Hepatocyte (in vitro differentiated cells): Measurements from ENCODE around the gene JMJD7. TPM values are rescaled to one million over a fixed set of nuclear protein-coding genes. Genes with fewer than 3 reads are reported as not detected.

Experiments
- DNase-seq: peaks from one replicate; pipeline ENCODE4 v3.0.0-alpha.2; 2016; ENCODE audit warnings: low spot score
- H2AFZ ChIP-seq: fragments of 200-600 bp; sonication (generic); 2 replicates; pipeline ENCODE4 v1.6.0; 2016; ENCODE audit warnings: antibody characterized with exemption, mild to moderate bottlenecking
- H3K27ac ChIP-seq: fragments of 200-600 bp; sonication (generic); 2 replicates; pipeline ENCODE4 v1.5.1; 2016; ENCODE audit warnings: mild to moderate bottlenecking
- H3K27me3 ChIP-seq: fragments of 200-600 bp; sonication (generic); 2 replicates; pipeline ENCODE4 v1.6.1; 2016
- H3K36me3 ChIP-seq: fragments of 200-600 bp; sonication (generic); replicated peaks from 2 replicates; pipeline ENCODE4 v1.5.1; 2016; ENCODE audit warnings: low read depth; ENCODE audit not compliant: insufficient read depth
- H3K4me1 ChIP-seq: fragments of 200-600 bp; sonication (generic); 2 replicates; pipeline ENCODE4 v1.5.1; 2016; ENCODE audit warnings: mild to moderate bottlenecking, moderate library complexity; ENCODE audit not compliant: insufficient read depth
- H3K4me2 ChIP-seq: fragments of 200-600 bp; sonication (generic); 2 replicates; pipeline ENCODE4 v1.6.0; 2016
- H3K4me3 ChIP-seq: fragments of 200-600 bp; sonication (generic); 2 replicates; pipeline ENCODE4 v1.5.1; 2016; ENCODE audit warnings: mild to moderate bottlenecking
- H3K79me2 ChIP-seq: fragments of 200-600 bp; sonication (generic); 2 replicates; pipeline ENCODE4 v1.6.0; 2017; ENCODE audit warnings: mild to moderate bottlenecking
- H3K9me2 ChIP-seq: fragments of 200-600 bp; sonication (generic); replicated peaks from 2 replicates; pipeline ENCODE4 v1.6.0; 2017; ENCODE audit warnings: mild to moderate bottlenecking; ENCODE audit not compliant: insufficient read depth
- H3K9me3 ChIP-seq: fragments of 200-600 bp; sonication (generic); 2 replicates; pipeline ENCODE4 v1.5.1; 2016; ENCODE audit warnings: low read depth, mild to moderate bottlenecking
- H4K20me1 ChIP-seq: fragments of 200-600 bp; sonication (generic); 2 replicates; pipeline ENCODE4 v1.6.0; 2016; ENCODE audit warnings: mild to moderate bottlenecking; ENCODE audit not compliant: insufficient read depth, poor library complexity, severe bottlenecking
- EZH2 ChIP-seq: fragments of 200-600 bp; sonication (generic); IDR thresholded peaks from 2 replicates; pipeline ENCODE4 v1.6.1; 2016; ENCODE audit warnings: antibody characterized with exemption, mild to moderate bottlenecking, borderline replicate concordance
- EZH2phosphoT487 ChIP-seq: fragments of 200-600 bp; sonication (generic); IDR thresholded peaks from one replicate; pipeline ENCODE4 v1.6.1; 2018; ENCODE audit warnings: antibody characterized with exemption, mild to moderate bottlenecking, low read depth, moderate library complexity; ENCODE audit not compliant: unreplicated experiment, severe bottlenecking
- WGBS: methylation state at CpG from one replicate; pipeline ENCODE4 v1.1.6; 2016; ENCODE audit warnings: low lambda C conversion rate; ENCODE audit errors: missing lambda C conversion rate; 5-methylcytosine and 5-hydroxymethylcytosine counted together
- polyA plus RNA-seq: library from polyadenylated mRNA; unstranded; fragments of >200 nt; fragmentation: Nextera tagmentation; extraction: Ambion mirVana; gene quantifications from 2 replicates; pipeline ENCODE4 v1.2.1, GENCODE V29; 2016
- total RNA-seq: library from RNA; depleted of rRNA; stranded (reverse); fragments of >200 nt; gene quantifications from 2 replicates; pipeline ENCODE4 v1.2.3, GENCODE V29; 2014
- TF ChIP-seq, protein P1 (sequence below): fragments of 200-600 bp; sonication (generic); IDR thresholded peaks from 2 replicates; pipeline ENCODE4 v1.5.1; 2016; ENCODE audit warnings: antibody characterized with exemption, mild to moderate bottlenecking; ENCODE audit not compliant: poor library complexity

The JMJD7 gene
- total and polyA plus RNA-seq, 2 experiments from 2014 or later = 9.9 to 14.1 TPM

DNA sequence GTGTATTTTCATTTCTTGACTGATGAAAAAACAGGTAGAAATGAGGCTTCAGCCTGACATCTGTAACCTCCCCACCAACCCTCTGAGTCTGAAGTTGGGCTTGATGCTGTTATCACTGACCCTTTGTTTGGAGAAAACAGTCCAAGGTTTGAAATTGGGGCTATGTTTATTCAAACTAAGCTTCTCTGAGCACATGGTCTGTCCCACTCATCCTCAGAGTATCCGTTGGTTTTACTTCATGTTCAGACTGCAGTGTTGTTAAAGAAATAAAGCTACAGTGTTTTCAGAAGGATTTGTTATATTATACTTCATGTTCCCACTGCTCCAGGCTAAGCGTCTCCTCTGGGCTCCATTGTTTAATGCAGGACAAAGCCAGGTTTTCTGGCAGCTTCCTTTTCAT lies 47.6 kb upstream of the JMJD7 start:
- TF ChIP-seq, protein P1, sequence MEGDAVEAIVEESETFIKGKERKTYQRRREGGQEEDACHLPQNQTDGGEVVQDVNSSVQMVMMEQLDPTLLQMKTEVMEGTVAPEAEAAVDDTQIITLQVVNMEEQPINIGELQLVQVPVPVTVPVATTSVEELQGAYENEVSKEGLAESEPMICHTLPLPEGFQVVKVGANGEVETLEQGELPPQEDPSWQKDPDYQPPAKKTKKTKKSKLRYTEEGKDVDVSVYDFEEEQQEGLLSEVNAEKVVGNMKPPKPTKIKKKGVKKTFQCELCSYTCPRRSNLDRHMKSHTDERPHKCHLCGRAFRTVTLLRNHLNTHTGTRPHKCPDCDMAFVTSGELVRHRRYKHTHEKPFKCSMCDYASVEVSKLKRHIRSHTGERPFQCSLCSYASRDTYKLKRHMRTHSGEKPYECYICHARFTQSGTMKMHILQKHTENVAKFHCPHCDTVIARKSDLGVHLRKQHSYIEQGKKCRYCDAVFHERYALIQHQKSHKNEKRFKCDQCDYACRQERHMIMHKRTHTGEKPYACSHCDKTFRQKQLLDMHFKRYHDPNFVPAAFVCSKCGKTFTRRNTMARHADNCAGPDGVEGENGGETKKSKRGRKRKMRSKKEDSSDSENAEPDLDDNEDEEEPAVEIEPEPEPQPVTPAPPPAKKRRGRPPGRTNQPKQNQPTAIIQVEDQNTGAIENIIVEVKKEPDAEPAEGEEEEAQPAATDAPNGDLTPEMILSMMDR = no peak
- TF ChIP-seq EZH2 (no peak), EZH2phosphoT487 (no peak)
- Histone ChIP-seq H3K4me1 (peaks cover 37% of the 10 kb centered on the region), H3K36me3 (no peaks in the 10 kb centered on the region), H2AFZ (no peak overlapping the region), H4K20me1 (no peaks in the 10 kb centered on the region), H3K4me3 (no peak overlapping the region), H3K79me2 (peaks cover 74% of the 10 kb centered on the region), H3K9me2 (no peaks in the 10 kb centered on the region), H3K27ac (peak overlapping the region; percentile 74), H3K9me3 (no peaks in the 10 kb centered on the region), H3K27me3 (no peaks in the 10 kb centered on the region), H3K4me2 (peak overlapping the region; percentile 48)
- DNase-seq = peak; percentile 8
- WGBS = 11% methylated on average over 2 of the region's 2 CpGs

DNA sequence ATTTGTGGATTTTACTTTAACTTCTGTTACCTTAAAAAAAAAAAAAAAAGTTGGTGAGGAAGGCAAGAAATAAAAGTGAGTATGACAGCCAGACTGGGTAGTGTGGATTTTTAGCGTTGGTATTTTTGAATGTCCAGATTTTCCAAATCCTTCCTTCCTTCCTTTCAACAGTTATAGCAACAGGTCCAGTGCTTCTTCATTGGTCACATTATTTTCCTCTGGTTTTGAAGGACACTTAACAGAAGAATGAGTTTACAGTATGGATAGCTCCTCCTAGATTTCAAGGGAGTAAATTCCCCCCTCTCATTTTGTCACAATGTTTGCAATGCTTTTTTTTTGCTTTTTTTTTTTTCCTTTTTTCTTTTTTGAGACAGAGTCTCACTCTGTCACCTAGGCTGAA lies 47.2 kb upstream of the JMJD7 start:
- TF ChIP-seq, protein P1 = no peak
- TF ChIP-seq EZH2phosphoT487 (no peak), EZH2 (no peak)
- no peaks in the 10 kb centered on the region for H4K20me1 ChIP-seq
- peak overlapping the region; percentile 48 for H3K4me2 ChIP-seq
- no peaks in the 10 kb centered on the region for H3K9me3 ChIP-seq
- peaks cover 74% of the 10 kb centered on the region for H3K79me2 ChIP-seq
- 56% methylated on average over 1 of the region's 1 CpG for WGBS
- H3K27ac ChIP-seq = peak overlapping the region; percentile 74
- no peak overlapping the region for H3K4me3 ChIP-seq
- H3K27me3 ChIP-seq = no peaks in the 10 kb centered on the region
- no peaks in the 10 kb centered on the region for H3K36me3 ChIP-seq
- no peaks in the 10 kb centered on the region for H3K9me2 ChIP-seq
- H2AFZ ChIP-seq = no peak overlapping the region
- H3K4me1 ChIP-seq = peaks cover 34% of the 10 kb centered on the region
- DNase-seq = no peak

DNA sequence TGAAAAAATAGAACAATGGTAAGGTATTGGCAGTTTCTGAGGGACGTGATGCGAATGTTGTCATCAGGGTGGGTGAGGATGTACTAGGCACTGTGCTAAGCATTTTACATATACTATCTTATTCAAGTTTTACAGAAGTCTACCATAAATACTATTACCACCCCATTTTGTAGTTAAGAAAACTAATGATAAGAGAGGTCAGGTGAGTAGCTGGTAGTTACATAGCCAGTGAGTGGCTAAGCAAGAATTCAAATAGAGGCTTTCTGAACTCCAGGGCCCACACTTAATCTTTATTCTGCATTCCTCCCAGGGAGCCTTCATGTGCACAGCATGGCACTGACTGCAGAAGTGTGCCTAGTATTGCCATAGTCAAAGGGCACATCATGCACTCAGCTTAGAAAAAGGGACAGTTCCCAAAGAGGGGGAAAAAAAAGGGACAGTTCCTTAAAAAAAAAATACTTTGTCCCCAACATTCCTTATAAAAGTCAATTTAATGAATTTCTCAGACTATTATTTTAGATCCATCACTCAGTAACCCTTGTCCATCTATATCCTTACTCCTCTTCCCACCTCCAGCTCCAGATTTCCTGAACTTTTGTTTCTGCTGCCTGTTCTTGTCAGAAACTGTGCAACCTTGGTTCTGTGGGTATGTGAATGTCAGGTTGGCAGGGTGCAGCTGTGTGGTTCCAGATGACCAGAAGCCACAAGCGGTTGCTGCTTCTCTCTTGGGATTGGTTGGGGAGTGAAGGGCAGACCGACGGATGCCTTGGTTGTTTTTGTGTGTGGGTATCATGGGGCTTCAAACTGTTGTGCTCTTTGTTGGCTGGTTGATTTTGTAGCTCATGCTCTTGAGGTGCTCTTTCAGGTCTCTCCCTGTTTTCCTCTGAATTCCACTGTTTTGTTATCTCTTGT lies 45.3 kb upstream of the JMJD7 start:
- Histone ChIP-seq H3K79me2 (peaks cover 73% of the 10 kb centered on the region), H3K9me3 (no peaks in the 10 kb centered on the region), H4K20me1 (no peaks in the 10 kb centered on the region), H3K27me3 (no peaks in the 10 kb centered on the region), H3K4me3 (no peak overlapping the region), H3K36me3 (no peaks in the 10 kb centered on the region), H2AFZ (no peak overlapping the region), H3K9me2 (no peaks in the 10 kb centered on the region), H3K4me1 (peaks cover 26% of the 10 kb centered on the region), H3K27ac (peak overlapping the region; percentile 84), H3K4me2 (no peak overlapping the region)
- TF ChIP-seq EZH2phosphoT487 = no peak
- TF ChIP-seq, protein P1 = no peak
- TF ChIP-seq EZH2 = no peak
- 91% methylated on average over 5 of the region's 5 CpGs for WGBS
- DNase-seq = no peak
